ENCODE data around the gene TARBP1.

GRCh38 chr1:234489698-234490077, 10.7 kb upstream of the TARBP1 start:
- no peak for TF ChIP-seq EZH2phosphoT487 (IDR thresholded peaks at IDR 0.05; ENCODE audit: low read depth, severe bottlenecking, unreplicated experiment)
- TF ChIP-seq CTCF (IDR thresholded peaks at IDR 0.05; ENCODE audit: poor library complexity), result no peak
- no peak for TF ChIP-seq EZH2 (IDR thresholded peaks at IDR 0.05; ENCODE audit: borderline replicate concordance)
